Neural progenitor cell (in vitro differentiated cells): ENCODE measurements around the gene MANBA. TPM values are rescaled to one million over a fixed set of nuclear protein-coding genes. Genes with fewer than 3 reads are reported as not detected.

ENCODE experiments used
- DNase-seq: peaks from one replicate; pipeline ENCODE4 v3.0.0-alpha.2; 2016; ENCODE audit warnings: low spot score
- H2AFZ ChIP-seq: fragments of 200-600 bp; sonication (generic); replicated peaks from 2 replicates; pipeline ENCODE4 v1.6.1; 2016; ENCODE audit warnings: antibody characterized with exemption
- H3F3A ChIP-seq: fragments of 200-600 bp; sonication (generic); 2 replicates; pipeline ENCODE4 v1.6.1; 2016; ENCODE audit warnings: antibody characterized with exemption, low read depth
- H3K27ac ChIP-seq: fragments of 200-600 bp; sonication (generic); 2 replicates; pipeline ENCODE4 v1.5.1; 2016; ENCODE audit warnings: mild to moderate bottlenecking
- H3K27me3 ChIP-seq: fragments of 200-600 bp; sonication (generic); 2 replicates; pipeline ENCODE4 v1.6.1; 2016; ENCODE audit warnings: mild to moderate bottlenecking, moderate library complexity
- H3K36me3 ChIP-seq: fragments of 200-600 bp; sonication (generic); 2 replicates; pipeline ENCODE4 v1.5.1; 2016
- H3K4me1 ChIP-seq: fragments of 200-600 bp; sonication (generic); 2 replicates; pipeline ENCODE4 v1.6.1; 2016; ENCODE audit warnings: mixed run types
- H3K4me2 ChIP-seq: fragments of 200-600 bp; sonication (generic); 2 replicates; pipeline ENCODE4 v1.6.1; 2016
- H3K4me3 ChIP-seq: fragments of 200-600 bp; sonication (generic); 2 replicates; pipeline ENCODE4 v1.5.1; 2016
- H3K79me2 ChIP-seq: fragments of 200-600 bp; sonication (generic); 2 replicates; pipeline ENCODE4 v1.6.1; 2016; ENCODE audit warnings: low read depth
- H3K9ac ChIP-seq: fragments of 200-600 bp; sonication (generic); 2 replicates; pipeline ENCODE4 v1.6.1; 2016
- H3K9me3 ChIP-seq: fragments of 200-600 bp; sonication (generic); 2 replicates; pipeline ENCODE4 v1.5.1; 2016; ENCODE audit warnings: low read depth
- H4K20me1 ChIP-seq: fragments of 200-600 bp; sonication (generic); 2 replicates; pipeline ENCODE4 v1.6.1; 2016; ENCODE audit warnings: low read depth
- H3K27ac Mint-ChIP-seq: 3 replicates; pipeline ENCODE4 v1.8.0; 2021; ENCODE audit warnings: mixed read lengths
- H3K27me3 Mint-ChIP-seq: 2 replicates; pipeline ENCODE4 v1.8.0; 2022; ENCODE audit warnings: low read depth, mild to moderate bottlenecking, inconsistent platforms, moderate library complexity, mixed read lengths; ENCODE audit not compliant: insufficient read depth
- H3K36me3 Mint-ChIP-seq: 3 replicates; pipeline ENCODE4 v1.8.0; 2021; ENCODE audit warnings: mixed read lengths
- H3K4me1 Mint-ChIP-seq: 3 replicates; pipeline ENCODE4 v1.8.0; 2021; ENCODE audit warnings: mixed read lengths
- H3K4me3 Mint-ChIP-seq: 3 replicates; pipeline ENCODE4 v1.8.0; 2021; ENCODE audit warnings: mild to moderate bottlenecking, moderate library complexity, mixed read lengths
- H3K9me3 Mint-ChIP-seq: 3 replicates; pipeline ENCODE4 v1.8.0; 2020; ENCODE audit warnings: mixed read lengths
- EZH2 ChIP-seq: fragments of 200-600 bp; sonication (generic); IDR thresholded peaks from 2 replicates; pipeline ENCODE4 v1.6.1; 2017; ENCODE audit warnings: antibody characterized with exemption, mild to moderate bottlenecking, moderate library complexity
- EZH2phosphoT487 ChIP-seq: fragments of 200-600 bp; sonication (generic); IDR thresholded peaks from 2 replicates; pipeline ENCODE4 v1.6.1; 2017; ENCODE audit warnings: antibody characterized with exemption
- total RNA-seq: library from RNA; depleted of rRNA; stranded (reverse); fragments of >200 nt; gene quantifications from 2 replicates; pipeline ENCODE4 v1.2.3, GENCODE V29; 2015; ENCODE audit warnings: low replicate concordance
- TF ChIP-seq, protein P1 (sequence below): fragments of 200-600 bp; sonication (generic); IDR thresholded peaks from 2 replicates; pipeline ENCODE4 v1.5.1; 2017; ENCODE audit warnings: antibody characterized with exemption, mild to moderate bottlenecking

Gene MANBA
- total RNA-seq, 1 donor from 2014 or later = 53.4 TPM

GRCh38 chr4:102599455-102599854 lies 161.3 kb downstream of the MANBA start:
- H3K4me3 ChIP-seq = no peak overlapping the region
- H3K79me2 ChIP-seq = no peaks in the 10 kb centered on the region
- H3K4me2 ChIP-seq = no peak overlapping the region
- H3K27ac Mint-ChIP-seq = no peak overlapping the region
- H3K4me1 ChIP-seq = no peaks in the 10 kb centered on the region
- no peaks in the 10 kb centered on the region for H3K27me3 Mint-ChIP-seq
- no peak overlapping the region for H3K9ac ChIP-seq
- no peak overlapping the region for H2AFZ ChIP-seq
- H3F3A ChIP-seq = no peaks in the 10 kb centered on the region
- H3K27me3 ChIP-seq = no peaks in the 10 kb centered on the region
- no peaks in the 10 kb centered on the region for H3K9me3 Mint-ChIP-seq
- no peak for DNase-seq
- H3K36me3 ChIP-seq = no peaks in the 10 kb centered on the region
- no peaks in the 10 kb centered on the region for H3K9me3 ChIP-seq
- TF ChIP-seq EZH2phosphoT487 (no peak), EZH2 (no peak)
- TF ChIP-seq, protein P1, sequence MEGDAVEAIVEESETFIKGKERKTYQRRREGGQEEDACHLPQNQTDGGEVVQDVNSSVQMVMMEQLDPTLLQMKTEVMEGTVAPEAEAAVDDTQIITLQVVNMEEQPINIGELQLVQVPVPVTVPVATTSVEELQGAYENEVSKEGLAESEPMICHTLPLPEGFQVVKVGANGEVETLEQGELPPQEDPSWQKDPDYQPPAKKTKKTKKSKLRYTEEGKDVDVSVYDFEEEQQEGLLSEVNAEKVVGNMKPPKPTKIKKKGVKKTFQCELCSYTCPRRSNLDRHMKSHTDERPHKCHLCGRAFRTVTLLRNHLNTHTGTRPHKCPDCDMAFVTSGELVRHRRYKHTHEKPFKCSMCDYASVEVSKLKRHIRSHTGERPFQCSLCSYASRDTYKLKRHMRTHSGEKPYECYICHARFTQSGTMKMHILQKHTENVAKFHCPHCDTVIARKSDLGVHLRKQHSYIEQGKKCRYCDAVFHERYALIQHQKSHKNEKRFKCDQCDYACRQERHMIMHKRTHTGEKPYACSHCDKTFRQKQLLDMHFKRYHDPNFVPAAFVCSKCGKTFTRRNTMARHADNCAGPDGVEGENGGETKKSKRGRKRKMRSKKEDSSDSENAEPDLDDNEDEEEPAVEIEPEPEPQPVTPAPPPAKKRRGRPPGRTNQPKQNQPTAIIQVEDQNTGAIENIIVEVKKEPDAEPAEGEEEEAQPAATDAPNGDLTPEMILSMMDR = no peak
- H3K27ac ChIP-seq = no peak overlapping the region
- H3K4me1 Mint-ChIP-seq = peaks cover 3% of the 10 kb centered on the region
- H3K4me3 Mint-ChIP-seq = no peak overlapping the region
- peaks cover 13% of the 10 kb centered on the region for H3K36me3 Mint-ChIP-seq
- no peaks in the 10 kb centered on the region for H4K20me1 ChIP-seq

GRCh38 chr4:102598762-102599374 lies 161.9 kb downstream of the MANBA start:
- H4K20me1 ChIP-seq = no peaks in the 10 kb centered on the region
- H3K4me2 ChIP-seq = no peak overlapping the region
- H3K27me3 Mint-ChIP-seq = no peaks in the 10 kb centered on the region
- H3K9me3 Mint-ChIP-seq = no peaks in the 10 kb centered on the region
- no peak for DNase-seq
- no peaks in the 10 kb centered on the region for H3K79me2 ChIP-seq
- H3K27ac Mint-ChIP-seq = no peak overlapping the region
- peaks cover 13% of the 10 kb centered on the region for H3K36me3 Mint-ChIP-seq
- no peak overlapping the region for H3K9ac ChIP-seq
- H3F3A ChIP-seq = no peaks in the 10 kb centered on the region
- H3K4me3 ChIP-seq = no peak overlapping the region
- H2AFZ ChIP-seq = no peak overlapping the region
- TF ChIP-seq EZH2phosphoT487 (no peak), EZH2 (no peak)
- TF ChIP-seq, protein P1 = no peak
- H3K27me3 ChIP-seq = no peaks in the 10 kb centered on the region
- no peaks in the 10 kb centered on the region for H3K4me1 ChIP-seq
- no peak overlapping the region for H3K27ac ChIP-seq
- no peaks in the 10 kb centered on the region for H3K36me3 ChIP-seq
- H3K4me1 Mint-ChIP-seq = peaks cover 3% of the 10 kb centered on the region
- H3K4me3 Mint-ChIP-seq = no peak overlapping the region
- no peaks in the 10 kb centered on the region for H3K9me3 ChIP-seq

DNA sequence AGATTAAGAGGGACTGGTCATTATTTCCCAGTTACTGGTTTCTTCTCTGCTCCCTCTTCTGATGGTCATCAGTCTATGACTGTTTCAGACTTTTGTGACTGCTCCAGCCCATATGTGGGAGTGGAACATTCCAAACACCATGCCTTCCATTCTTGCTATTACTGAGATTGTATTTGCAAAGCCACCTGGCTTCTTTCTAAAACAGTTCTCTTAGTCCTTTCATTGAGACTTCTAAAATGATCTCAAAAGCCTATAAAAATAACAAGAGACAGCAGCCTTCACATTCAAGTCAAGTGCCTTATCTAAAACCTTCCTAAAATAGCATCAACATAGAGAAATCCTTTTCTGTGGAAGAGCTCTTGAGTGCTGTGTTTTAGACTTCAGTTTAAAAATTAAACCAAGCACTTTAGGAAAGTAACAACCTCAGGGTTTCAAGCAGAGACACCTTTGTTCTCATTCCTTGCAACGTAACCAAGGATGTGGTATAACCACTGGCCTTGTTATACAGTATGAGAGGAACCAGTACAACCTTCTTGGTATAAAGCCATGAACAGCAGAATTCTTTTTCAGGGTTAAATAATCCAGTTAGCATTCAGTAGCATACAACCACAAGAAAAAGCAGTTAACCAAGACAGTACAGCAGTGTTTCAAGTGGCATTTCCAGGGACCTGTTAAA lies 162.5 kb downstream of the MANBA start:
- Histone ChIP-seq H3K79me2 (no peaks in the 10 kb centered on the region), H3K27ac (no peak overlapping the region), H3K9me3 (no peaks in the 10 kb centered on the region), H3K4me1 (no peaks in the 10 kb centered on the region), H3K4me3 (no peak overlapping the region), H3K9ac (no peak overlapping the region), H3F3A (no peaks in the 10 kb centered on the region), H3K27me3 (no peaks in the 10 kb centered on the region), H4K20me1 (no peaks in the 10 kb centered on the region), H2AFZ (no peak overlapping the region), H3K36me3 (no peaks in the 10 kb centered on the region), H3K4me2 (no peak overlapping the region)
- peaks cover 11% of the 10 kb centered on the region for H3K36me3 Mint-ChIP-seq
- DNase-seq = no peak
- H3K4me3 Mint-ChIP-seq = no peak overlapping the region
- H3K4me1 Mint-ChIP-seq = peaks cover 3% of the 10 kb centered on the region
- no peak overlapping the region for H3K27ac Mint-ChIP-seq
- TF ChIP-seq, protein P1 = no peak
- TF ChIP-seq EZH2 = no peak
- TF ChIP-seq EZH2phosphoT487 = no peak
- no peaks in the 10 kb centered on the region for H3K9me3 Mint-ChIP-seq
- no peaks in the 10 kb centered on the region for H3K27me3 Mint-ChIP-seq
